HepG2 (cell line): Measurements from ENCODE around the gene LRR1. TPM values are rescaled to one million over a fixed set of nuclear protein-coding genes. Genes with fewer than 3 reads are reported as not detected.

Source experiments
- ZHX2 ChIP-seq, 2 experiments: sonication (generic) in 1 of 2; formaldehyde crosslinking in 1 of 2; IDR thresholded peaks; 2 replicates each; pipeline versions ENCODE4 v1.6.1 to v1.9.0; 2014 to 2022; ENCODE audit warnings: antibody characterized with exemption in 1 of 2, borderline replicate concordance in 1 of 2, inconsistent platforms in 1 of 2, low read depth in 1 of 2, missing genetic modification reagents in 1 of 2
- ZKSCAN5 ChIP-seq: sonication (generic); formaldehyde crosslinking; IDR thresholded peaks from 2 replicates; pipeline ENCODE4 v1.5.1; 2020; ENCODE audit warnings: mild to moderate bottlenecking, missing genetic modification reagents
- ZNF704 ChIP-seq: sonication (generic); formaldehyde crosslinking; IDR thresholded peaks from 2 replicates; pipeline ENCODE4 v1.8.1; 2023; ENCODE audit warnings: mild to moderate bottlenecking, inconsistent platforms, moderate library complexity, missing genetic modification reagents, borderline replicate concordance
- polyA plus RNA-seq, 8 experiments: library from polyadenylated mRNA; depleted of rRNA in 3 of 8; stranded (reverse) in 7 of 8; unstranded in 1 of 8; fragments of >200 nt; fragmentation: Illumina TruSeq in 4 of 8; extraction: Trizol in 4 of 8; gene quantifications; 2 replicates each; pipeline versions ENCODE4 v1.2.1 to v1.2.3, GENCODE V29; 2011 to 2016; ENCODE audit warnings: low read depth in 4 of 8, missing spikeins in 1 of 8, mixed read lengths in 1 of 8; ENCODE audit not compliant: insufficient read depth in 1 of 8
- total RNA-seq, 5 experiments: library from RNA; depleted of rRNA; stranded (reverse); fragments of >200 nt; fragmentation: Illumina TruSeq; extraction: Trizol; gene quantifications; 2 replicates each; pipeline ENCODE4 v1.2.3, GENCODE V29; 2016; ENCODE audit warnings: low read depth in 1 of 5

The LRR1 gene
- total and polyA plus RNA-seq, 2 of the 13 experiments (the other 11 are each of a cell fraction or from before 2014, with no cell fraction given): 7.0 to 36.2 TPM

GRCh38 chr14:49593016-49593415 is 5.7 kb upstream of the LRR1 start (continued):
- TF ChIP-seq ZHX2 (IDR thresholded peaks at IDR 0.05; ENCODE audit: low read depth) (no peak), ZHX2 (CRISPR knock-in tag; IDR thresholded peaks at IDR 0.05; ENCODE audit: borderline replicate concordance) (no peak), ZNF704 (CRISPR knock-in tag) (no peak), ZKSCAN5 (CRISPR knock-in tag) (no peak)
